ENCODE measurements around the gene CALML5.
"Not testable (repeated sequence)": the region's sequence is repeated elsewhere in the genome, so short reads cannot be mapped to it uniquely, and the experiment has no call there.

DNA sequence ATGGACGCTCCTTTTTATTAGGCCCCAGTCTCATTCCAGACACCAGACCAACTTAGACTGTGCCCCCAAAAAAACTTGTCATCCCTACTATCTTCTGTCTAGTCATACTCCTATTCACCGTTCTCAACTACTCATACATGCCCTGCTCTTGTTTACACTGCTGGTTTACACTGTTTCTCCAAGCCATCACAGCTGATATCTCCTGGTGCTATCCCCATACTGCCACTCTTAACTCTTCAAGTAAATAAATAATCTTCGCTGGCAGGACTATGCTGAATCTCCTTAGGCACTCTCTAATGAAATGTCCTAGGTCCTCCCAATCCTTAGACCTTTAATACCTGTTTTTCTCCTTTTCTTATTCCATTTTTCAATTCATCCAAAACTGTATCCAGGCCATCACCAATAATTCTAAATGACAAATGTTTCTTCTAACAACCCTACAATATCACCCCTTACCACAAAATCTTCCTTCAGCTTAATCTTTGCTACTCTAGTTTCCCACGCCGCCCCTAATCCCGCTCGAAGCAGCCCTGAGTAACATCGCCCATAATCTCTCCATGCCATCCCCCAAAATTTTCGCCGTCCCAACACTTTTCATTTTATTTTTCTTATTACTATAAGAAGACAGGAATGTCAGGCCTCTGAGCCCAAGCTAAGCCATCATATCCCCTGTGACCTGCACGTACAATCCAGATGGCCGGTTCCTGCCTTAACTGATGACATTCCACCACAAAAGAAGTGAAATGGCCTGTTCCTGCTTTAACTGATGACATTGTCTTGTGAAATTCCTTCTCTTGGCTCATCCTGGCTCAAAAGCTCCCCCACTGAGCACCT, 23.2 kb downstream of the CALML5 start:
- not testable (repeated sequence) for TF ChIP-seq POLR2A (IDR thresholded peaks at IDR 0.05; ENCODE audit: borderline replicate concordance, extremely low read depth, insufficient read depth, insufficient read length); EZH2 (IDR thresholded peaks at IDR 0.05); POLR2AphosphoS5 (IDR thresholded peaks at IDR 0.05; ENCODE audit: low read depth, low read length); EGR1 (IDR thresholded peaks at IDR 0.05; ENCODE audit: low read depth); YY1 (IDR thresholded peaks at IDR 0.05; ENCODE audit: extremely low read depth, insufficient replicate concordance, low read depth, low read length); EZH2phosphoT487 (IDR thresholded peaks at IDR 0.05; ENCODE audit: borderline replicate concordance); SRF (IDR thresholded peaks at IDR 0.05; ENCODE audit: low read depth)
- TF ChIP-seq, protein P1, sequence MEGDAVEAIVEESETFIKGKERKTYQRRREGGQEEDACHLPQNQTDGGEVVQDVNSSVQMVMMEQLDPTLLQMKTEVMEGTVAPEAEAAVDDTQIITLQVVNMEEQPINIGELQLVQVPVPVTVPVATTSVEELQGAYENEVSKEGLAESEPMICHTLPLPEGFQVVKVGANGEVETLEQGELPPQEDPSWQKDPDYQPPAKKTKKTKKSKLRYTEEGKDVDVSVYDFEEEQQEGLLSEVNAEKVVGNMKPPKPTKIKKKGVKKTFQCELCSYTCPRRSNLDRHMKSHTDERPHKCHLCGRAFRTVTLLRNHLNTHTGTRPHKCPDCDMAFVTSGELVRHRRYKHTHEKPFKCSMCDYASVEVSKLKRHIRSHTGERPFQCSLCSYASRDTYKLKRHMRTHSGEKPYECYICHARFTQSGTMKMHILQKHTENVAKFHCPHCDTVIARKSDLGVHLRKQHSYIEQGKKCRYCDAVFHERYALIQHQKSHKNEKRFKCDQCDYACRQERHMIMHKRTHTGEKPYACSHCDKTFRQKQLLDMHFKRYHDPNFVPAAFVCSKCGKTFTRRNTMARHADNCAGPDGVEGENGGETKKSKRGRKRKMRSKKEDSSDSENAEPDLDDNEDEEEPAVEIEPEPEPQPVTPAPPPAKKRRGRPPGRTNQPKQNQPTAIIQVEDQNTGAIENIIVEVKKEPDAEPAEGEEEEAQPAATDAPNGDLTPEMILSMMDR (IDR thresholded peaks at IDR 0.05 in 2 of 3, conservative IDR thresholded peaks at IDR 0.05 in 1 of 3; ENCODE audit: borderline replicate concordance in 1 of 3, insufficient read depth in 1 of 3, low read depth in 2 of 3, low read length in 2 of 3): not testable (repeated sequence)
- TF ChIP-seq, protein P2, sequence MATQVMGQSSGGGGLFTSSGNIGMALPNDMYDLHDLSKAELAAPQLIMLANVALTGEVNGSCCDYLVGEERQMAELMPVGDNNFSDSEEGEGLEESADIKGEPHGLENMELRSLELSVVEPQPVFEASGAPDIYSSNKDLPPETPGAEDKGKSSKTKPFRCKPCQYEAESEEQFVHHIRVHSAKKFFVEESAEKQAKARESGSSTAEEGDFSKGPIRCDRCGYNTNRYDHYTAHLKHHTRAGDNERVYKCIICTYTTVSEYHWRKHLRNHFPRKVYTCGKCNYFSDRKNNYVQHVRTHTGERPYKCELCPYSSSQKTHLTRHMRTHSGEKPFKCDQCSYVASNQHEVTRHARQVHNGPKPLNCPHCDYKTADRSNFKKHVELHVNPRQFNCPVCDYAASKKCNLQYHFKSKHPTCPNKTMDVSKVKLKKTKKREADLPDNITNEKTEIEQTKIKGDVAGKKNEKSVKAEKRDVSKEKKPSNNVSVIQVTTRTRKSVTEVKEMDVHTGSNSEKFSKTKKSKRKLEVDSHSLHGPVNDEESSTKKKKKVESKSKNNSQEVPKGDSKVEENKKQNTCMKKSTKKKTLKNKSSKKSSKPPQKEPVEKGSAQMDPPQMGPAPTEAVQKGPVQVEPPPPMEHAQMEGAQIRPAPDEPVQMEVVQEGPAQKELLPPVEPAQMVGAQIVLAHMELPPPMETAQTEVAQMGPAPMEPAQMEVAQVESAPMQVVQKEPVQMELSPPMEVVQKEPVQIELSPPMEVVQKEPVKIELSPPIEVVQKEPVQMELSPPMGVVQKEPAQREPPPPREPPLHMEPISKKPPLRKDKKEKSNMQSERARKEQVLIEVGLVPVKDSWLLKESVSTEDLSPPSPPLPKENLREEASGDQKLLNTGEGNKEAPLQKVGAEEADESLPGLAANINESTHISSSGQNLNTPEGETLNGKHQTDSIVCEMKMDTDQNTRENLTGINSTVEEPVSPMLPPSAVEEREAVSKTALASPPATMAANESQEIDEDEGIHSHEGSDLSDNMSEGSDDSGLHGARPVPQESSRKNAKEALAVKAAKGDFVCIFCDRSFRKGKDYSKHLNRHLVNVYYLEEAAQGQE (IDR thresholded peaks at IDR 0.05; ENCODE audit: low read depth): not testable (repeated sequence)

Measured in HCT116 (cell line).